Osteocyte (in vitro differentiated cells): ENCODE data around the gene CALD1. TPM values are rescaled to one million over a fixed set of nuclear protein-coding genes. Genes with fewer than 3 reads are reported as not detected.
A peak's percentile ranks its signal among the peaks of the same experiment; 100 is the strongest.

Experiments
- DNase-seq: peaks from one replicate; pipeline ENCODE4 v3.0.0; 2021; ENCODE audit warnings: mixed read lengths; ENCODE audit not compliant: unreplicated experiment; ENCODE audit errors: extremely low spot score
- H3K27ac Mint-ChIP-seq: one replicate; pipeline ENCODE4 v1.8.0; 2021; ENCODE audit warnings: mild to moderate bottlenecking, mixed read lengths; ENCODE audit not compliant: unreplicated experiment
- H3K27me3 Mint-ChIP-seq: one replicate; pipeline ENCODE4 v1.8.0; 2021; ENCODE audit warnings: mixed read lengths; ENCODE audit not compliant: unreplicated experiment
- H3K36me3 Mint-ChIP-seq: one replicate; pipeline ENCODE4 v1.8.0; 2021; ENCODE audit warnings: mixed read lengths; ENCODE audit not compliant: unreplicated experiment
- H3K4me1 Mint-ChIP-seq: one replicate; pipeline ENCODE4 v1.8.0; 2021; ENCODE audit warnings: mixed read lengths; ENCODE audit not compliant: unreplicated experiment
- H3K4me3 Mint-ChIP-seq: one replicate; pipeline ENCODE4 v1.8.0; 2021; ENCODE audit warnings: mild to moderate bottlenecking, moderate library complexity, mixed read lengths; ENCODE audit not compliant: unreplicated experiment
- H3K9me3 Mint-ChIP-seq: one replicate; pipeline ENCODE4 v1.8.0; 2021; ENCODE audit warnings: mixed read lengths; ENCODE audit not compliant: unreplicated experiment
- total RNA-seq: library from RNA; stranded (reverse); gene quantifications from 2 replicates; pipeline ENCODE4 v1.2.1, GENCODE V29; 2021
- TF ChIP-seq, protein P1 (sequence below): fragments of 200-600 bp; sonication (generic); IDR thresholded peaks from 2 replicates; pipeline ENCODE4 v1.5.0; 2021; ENCODE audit warnings: antibody characterized with exemption, mild to moderate bottlenecking, moderate library complexity

CALD1 gene
- total RNA-seq, 1 donor from 2014 or later = 807 TPM

DNA sequence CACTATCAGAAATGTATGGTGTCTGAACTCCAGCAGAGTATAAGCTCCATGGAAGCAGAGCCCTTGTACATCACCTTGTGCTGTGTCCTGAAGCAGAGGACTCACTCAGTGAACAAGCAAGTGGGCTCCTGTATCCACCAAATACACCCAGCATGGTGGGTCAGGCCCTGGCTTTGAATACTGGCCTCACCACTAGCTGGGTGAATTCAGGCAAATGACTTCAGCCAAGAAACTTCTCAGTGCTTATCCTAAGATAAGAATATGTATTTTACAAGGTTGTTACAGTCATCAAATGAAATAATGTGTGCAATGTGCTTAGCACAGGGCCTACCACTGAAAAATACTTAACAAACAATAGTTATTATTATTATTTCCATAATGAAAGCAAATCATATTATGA is 62.6 kb downstream of the CALD1 start:
- no peak for DNase-seq
- Mint-ChIP-seq H3K27me3 (no peaks in the 10 kb centered on the region), H3K4me1 (peaks cover 63% of the 10 kb centered on the region), H3K36me3 (peaks cover 64% of the 10 kb centered on the region), H3K9me3 (no peaks in the 10 kb centered on the region), H3K4me3 (no peak overlapping the region), H3K27ac (peak overlapping the region; percentile 41)
- TF ChIP-seq, protein P1, sequence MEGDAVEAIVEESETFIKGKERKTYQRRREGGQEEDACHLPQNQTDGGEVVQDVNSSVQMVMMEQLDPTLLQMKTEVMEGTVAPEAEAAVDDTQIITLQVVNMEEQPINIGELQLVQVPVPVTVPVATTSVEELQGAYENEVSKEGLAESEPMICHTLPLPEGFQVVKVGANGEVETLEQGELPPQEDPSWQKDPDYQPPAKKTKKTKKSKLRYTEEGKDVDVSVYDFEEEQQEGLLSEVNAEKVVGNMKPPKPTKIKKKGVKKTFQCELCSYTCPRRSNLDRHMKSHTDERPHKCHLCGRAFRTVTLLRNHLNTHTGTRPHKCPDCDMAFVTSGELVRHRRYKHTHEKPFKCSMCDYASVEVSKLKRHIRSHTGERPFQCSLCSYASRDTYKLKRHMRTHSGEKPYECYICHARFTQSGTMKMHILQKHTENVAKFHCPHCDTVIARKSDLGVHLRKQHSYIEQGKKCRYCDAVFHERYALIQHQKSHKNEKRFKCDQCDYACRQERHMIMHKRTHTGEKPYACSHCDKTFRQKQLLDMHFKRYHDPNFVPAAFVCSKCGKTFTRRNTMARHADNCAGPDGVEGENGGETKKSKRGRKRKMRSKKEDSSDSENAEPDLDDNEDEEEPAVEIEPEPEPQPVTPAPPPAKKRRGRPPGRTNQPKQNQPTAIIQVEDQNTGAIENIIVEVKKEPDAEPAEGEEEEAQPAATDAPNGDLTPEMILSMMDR = no peak

DNA sequence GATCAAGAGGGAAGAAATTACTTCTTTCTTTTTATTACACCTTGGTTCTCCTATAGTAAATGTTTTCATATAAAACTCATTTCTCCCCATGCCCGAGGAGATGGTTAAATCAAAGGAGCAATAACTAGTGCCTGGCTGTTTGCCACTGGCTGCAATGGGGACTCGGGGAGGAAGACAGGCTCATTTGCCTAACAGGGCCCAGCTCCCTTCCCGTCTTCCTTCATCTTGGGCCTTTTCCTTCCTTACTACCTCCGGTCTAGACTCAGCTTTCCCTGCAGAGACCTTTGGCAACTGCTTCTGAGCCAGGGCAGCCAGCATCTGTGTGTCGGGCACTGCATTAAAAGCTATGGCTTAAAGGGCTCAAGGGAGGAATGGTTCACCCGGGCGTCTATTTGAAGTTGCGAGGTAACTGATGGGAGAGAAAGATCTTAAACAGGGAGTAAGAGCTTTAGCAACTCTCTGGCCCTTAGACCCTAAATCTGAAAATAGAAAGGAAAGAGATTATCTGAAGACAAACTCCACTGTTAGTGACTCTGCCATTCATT is 63.5 kb downstream of the CALD1 start:
- Mint-ChIP-seq H3K27ac (peak overlapping the region; percentile 68), H3K36me3 (peaks cover 70% of the 10 kb centered on the region), H3K4me3 (no peak overlapping the region), H3K27me3 (no peaks in the 10 kb centered on the region), H3K4me1 (peaks cover 70% of the 10 kb centered on the region), H3K9me3 (no peaks in the 10 kb centered on the region)
- DNase-seq = no peak
- TF ChIP-seq, protein P1 = no peak

DNA sequence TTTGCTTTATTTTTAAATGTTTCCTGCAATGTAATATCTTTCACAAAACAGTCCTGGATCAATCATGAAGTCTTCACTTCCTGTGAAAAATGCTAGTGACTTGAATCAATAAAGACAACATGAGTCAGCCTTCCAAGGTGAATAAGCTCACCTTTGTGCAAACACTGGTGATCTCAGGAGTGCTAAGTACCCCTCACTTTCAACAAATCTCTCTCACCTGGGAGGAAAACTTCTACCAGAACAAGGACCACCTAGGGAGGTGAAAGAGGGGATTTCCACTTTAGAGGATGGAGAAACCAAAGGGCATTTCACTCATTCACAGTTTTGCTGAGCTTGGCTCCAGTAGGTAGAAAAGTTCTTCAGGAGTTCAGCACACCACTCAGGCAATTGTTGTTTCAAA is 64.8 kb downstream of the CALD1 start:
- TF ChIP-seq, protein P1 = no peak
- H3K36me3 Mint-ChIP-seq = peaks cover 66% of the 10 kb centered on the region
- peak overlapping the region; percentile 29 for H3K27ac Mint-ChIP-seq
- DNase-seq = no peak
- no peaks in the 10 kb centered on the region for H3K27me3 Mint-ChIP-seq
- no peaks in the 10 kb centered on the region for H3K9me3 Mint-ChIP-seq
- H3K4me1 Mint-ChIP-seq = peaks cover 61% of the 10 kb centered on the region
- H3K4me3 Mint-ChIP-seq = no peak overlapping the region

DNA sequence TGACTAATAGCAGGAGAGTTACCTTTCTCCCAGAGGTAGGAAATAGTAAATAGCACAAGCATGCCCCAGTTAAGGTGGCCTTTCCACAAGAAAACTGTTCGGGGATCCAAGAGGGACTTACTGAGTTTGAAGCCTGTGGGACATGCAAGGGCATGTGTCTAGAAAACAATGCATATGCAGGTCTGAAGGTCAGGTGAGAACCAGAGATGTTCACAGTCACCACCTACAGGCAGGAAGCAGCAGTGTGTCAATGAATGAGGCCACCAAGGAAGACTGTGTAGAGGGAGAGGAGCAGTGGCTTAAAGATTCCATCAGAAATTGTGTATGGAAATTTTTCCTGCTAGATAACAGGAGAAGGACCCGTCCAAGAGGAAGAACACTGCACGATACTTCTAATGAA is 66.0 kb downstream of the CALD1 start:
- Mint-ChIP-seq H3K9me3 (no peaks in the 10 kb centered on the region), H3K27ac (peak overlapping the region; percentile 58), H3K27me3 (no peaks in the 10 kb centered on the region), H3K4me3 (no peak overlapping the region), H3K4me1 (peaks cover 59% of the 10 kb centered on the region), H3K36me3 (peaks cover 60% of the 10 kb centered on the region)
- no peak for DNase-seq
- TF ChIP-seq, protein P1 = peak; percentile 29

DNA sequence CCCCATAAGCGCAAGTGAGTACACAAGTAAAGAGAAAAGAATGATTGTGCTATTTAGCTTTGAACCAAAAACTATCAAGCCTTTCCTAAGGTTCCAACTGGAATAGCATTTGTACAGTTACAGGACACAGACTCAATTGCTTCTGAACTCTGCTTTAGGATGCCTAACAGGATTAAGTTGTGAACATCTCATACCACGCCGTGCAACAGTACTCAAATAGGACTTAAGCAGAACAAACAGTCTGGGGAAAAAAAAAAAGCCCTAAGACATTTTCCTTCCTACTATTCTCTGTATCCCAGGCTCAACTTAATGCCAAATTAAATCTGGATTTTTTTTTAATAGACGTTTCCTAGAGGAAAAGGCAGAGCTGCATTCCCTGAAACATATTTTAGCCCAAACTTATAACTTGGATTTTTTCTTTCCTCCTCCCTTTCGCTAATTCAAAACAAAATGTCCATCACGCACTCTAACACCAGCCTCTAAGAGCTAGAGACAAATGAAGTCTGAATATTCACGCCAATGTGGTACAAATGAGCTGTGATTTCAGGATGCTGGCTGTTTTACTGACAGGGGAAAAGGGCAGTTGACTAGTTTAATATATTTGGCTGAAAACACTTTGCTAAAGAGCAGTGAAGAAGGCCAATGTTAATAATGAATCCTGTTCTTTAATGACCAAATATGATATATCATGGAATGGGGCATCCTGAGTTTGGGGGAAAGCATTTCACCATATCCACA is 68.6 kb downstream of the CALD1 start:
- Mint-ChIP-seq H3K27ac (peak overlapping the region; percentile 59), H3K4me3 (no peak overlapping the region), H3K9me3 (no peaks in the 10 kb centered on the region), H3K36me3 (peaks cover 68% of the 10 kb centered on the region), H3K4me1 (peaks cover 67% of the 10 kb centered on the region), H3K27me3 (no peaks in the 10 kb centered on the region)
- DNase-seq = no peak
- TF ChIP-seq, protein P1 = no peak
